HG03354 (cell line): ENCODE measurements around the gene GPR180.
"Not testable (repeated sequence)": the region's sequence is repeated elsewhere in the genome, so short reads cannot be mapped to it uniquely, and the experiment has no call there.

Source experiments
- ATAC-seq: cut with Tn5 transposase; IDR thresholded peaks from one replicate; pipeline ENCODE4 v1.9.1; 2021; ENCODE audit warnings: mild to moderate bottlenecking; ENCODE audit not compliant: unreplicated experiment, poor library complexity, severe bottlenecking

Gene GPR180

DNA sequence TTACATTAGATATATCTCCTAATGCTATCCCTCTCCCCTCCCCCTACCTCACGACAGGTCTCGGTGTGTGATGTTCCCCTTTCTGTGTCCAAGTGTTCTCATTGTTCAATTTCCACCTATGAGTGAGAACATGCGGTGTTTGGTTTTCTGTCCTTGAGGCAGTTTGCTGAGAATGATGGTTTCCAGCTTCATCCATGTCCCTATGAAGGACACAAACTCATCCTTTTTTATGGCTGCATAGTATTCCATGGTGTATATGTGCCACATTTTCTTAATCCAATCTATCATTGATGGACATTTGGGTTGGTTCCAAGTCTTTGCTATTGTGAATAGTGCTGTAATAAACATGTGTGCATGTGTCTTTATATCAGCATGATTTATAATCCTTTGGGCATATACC lies 36.0 kb downstream of the GPR180 start:
- not testable (repeated sequence) for ATAC-seq

DNA sequence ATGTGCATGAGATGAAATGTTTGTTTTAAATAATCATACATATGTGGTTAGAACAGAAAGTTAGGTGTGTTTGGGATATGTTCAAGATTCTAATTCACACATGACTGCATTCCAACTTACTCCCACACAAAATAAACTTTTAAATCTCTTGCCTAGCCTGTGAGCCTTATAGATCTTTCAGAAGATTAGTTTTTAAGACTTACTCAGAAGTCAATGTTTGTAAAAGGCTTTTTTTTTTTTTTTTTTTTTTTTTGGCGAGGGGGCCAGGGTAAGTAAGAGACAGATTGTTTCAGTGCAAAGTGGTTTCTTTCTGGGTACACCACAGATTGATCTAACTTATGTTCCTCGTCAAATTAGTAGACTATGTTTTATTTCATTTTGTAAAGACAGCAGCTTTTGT lies 39.1 kb downstream of the GPR180 start:
- ATAC-seq, result no peak

- no peak for ATAC-seq
These were observed 39.8 kb downstream of the GPR180 start for GRCh38 chr13:94641409-94641941.

- no peak for ATAC-seq
These were observed 45.2 kb downstream of the GPR180 start for GRCh38 chr13:94646904-94647303.

- ATAC-seq, result no peak
These were observed 54.5 kb downstream of the GPR180 start for GRCh38 chr13:94656176-94656575.

- peak; percentile 67 for ATAC-seq
These were observed 55.1 kb downstream of the GPR180 start for GRCh38 chr13:94656766-94657165.

DNA sequence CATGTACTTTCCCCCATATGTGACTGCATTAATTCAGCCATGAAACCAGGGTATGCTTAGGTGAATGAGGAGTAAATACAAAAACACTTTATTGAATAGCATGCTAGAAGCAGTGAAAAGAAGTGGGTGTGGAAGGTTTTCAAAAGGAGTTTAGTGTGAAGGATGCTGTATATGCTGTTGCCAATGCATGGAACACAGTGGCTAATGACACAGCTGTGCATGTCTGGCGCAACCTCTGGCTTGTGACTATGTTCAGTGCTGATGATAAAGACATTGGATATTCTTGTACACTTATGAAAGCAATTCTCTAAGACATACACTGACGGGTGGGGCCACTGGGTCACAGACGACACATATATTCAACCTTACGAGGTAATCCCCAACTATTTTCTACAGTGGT lies 55.5 kb downstream of the GPR180 start:
- peak; percentile 13 for ATAC-seq

DNA sequence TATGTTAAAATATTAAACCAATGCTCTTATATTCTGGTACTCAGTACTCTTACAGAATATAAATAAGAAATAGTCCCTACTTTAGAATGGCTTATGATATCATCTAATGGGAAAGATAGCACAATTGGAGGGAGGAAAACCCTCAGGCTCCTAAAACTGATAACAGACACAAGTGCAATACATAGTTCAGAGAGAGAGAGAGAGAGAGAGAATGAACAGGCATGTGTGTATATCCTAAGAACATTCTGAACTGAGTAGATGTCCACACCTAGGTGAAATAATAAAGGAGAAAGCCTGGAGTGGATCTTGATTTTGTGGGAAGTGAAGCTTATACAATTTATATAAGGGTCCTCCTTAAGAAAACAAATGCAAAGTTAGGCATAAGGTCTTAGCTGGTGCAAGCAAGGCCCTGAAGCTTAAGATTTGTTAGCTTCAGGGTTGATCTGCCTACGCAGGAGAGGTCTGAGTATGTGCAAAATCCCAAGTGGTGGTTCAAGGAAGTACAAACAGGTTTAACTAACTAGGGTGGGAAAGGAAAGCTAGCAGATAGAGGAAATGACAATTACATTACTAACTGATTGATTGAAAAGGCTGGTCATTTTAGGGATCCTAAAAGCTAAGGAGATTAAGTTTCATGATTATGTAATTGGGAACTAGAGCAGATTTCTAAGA lies 57.4 kb downstream of the GPR180 start:
- no peak for ATAC-seq

- ATAC-seq, result no peak
These were observed 57.9 kb downstream of the GPR180 start for GRCh38 chr13:94659598-94659946.

- no peak for ATAC-seq
These were observed 59.2 kb downstream of the GPR180 start for GRCh38 chr13:94660695-94661326.

DNA sequence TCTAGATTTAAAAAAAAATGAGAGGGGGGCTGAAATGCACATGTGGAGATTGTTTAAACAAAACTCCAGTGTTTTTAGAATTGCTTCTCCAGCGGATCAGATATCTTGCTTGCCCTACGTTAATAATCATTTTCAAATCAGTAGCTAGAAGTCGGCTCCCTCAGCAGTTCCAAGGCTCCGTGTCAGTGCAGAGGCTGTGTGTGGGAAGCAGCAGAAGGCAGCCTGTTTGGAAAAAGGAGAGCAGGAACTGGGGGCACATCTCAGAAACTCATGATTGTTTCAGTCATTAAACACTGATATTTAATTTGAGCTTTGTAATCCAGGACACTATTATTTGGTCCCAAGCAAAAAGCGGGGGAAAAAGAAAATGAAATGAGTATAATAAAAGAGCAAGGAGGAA lies 59.7 kb downstream of the GPR180 start:
- ATAC-seq, result no peak

- no peak for ATAC-seq
These were observed 60.8 kb downstream of the GPR180 start for GRCh38 chr13:94662274-94662945.

- no peak for ATAC-seq
These were observed 63.2 kb downstream of the GPR180 start for GRCh38 chr13:94664889-94665288.

DNA sequence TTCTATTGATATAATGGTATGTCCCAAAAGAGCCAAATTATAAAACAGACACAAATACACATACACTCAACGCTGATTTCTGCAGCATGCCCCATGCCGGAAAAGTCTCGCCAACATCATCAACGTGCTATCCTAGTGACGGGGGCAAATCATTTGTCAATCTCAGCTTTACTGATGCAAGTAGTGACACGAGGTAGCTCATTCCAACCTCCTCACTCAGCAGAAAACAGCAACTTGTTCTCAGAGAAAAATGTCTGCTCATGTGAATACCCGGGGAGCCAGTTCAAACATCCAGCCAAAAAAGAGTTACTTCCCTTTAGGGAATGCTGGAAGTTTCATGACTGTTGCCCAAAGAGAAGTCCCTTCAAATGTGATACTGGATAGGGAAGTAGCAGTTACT lies 64.4 kb downstream of the GPR180 start:
- ATAC-seq, result no peak

- no peak for ATAC-seq
These were observed 65.5 kb downstream of the GPR180 start for GRCh38 chr13:94667190-94667589.

DNA sequence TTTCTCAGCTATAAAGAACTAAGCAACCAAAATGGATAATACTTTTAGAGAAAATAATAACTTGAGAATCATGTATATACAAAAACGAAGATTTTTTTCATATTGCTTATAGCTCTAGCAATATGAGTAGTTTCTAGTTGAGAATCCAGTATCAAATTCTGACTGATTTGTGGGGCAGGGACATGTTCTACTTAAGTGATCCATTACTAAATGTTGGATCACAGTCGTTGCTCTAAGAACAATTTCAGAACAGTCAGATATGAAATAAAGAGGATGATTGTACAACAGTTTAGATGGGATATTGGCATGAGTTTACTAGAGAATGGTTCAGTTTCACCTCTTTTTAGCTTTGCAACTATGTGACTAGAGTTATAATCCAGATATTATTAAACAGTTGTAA lies 70.7 kb downstream of the GPR180 start:
- no peak for ATAC-seq

- no peak for ATAC-seq
These were observed 72.2 kb downstream of the GPR180 start for GRCh38 chr13:94673851-94674250.

GRCh38 chr13:94674609-94675348 lies 73.1 kb downstream of the GPR180 start:
- peak; percentile 90 for ATAC-seq

DNA sequence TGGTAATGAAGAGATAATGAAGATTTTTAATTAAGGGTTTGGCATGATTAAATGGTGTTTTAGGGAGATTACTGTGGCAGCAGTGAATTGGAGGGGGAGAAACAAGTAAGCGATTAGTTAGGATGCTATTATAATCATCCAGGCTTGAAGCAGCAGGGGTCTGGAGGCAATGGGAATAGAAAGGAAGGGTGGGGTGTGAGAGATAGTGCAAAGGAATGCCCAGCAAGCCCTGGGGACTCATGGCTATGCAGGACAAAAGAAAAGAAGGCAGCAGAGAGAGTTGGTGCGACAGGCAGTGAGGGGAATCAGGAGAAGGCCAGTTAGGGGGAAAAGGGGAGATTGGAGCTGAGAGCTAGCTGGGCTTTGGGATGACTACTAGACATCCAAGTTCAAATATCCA lies 76.1 kb downstream of the GPR180 start:
- no peak for ATAC-seq

DNA sequence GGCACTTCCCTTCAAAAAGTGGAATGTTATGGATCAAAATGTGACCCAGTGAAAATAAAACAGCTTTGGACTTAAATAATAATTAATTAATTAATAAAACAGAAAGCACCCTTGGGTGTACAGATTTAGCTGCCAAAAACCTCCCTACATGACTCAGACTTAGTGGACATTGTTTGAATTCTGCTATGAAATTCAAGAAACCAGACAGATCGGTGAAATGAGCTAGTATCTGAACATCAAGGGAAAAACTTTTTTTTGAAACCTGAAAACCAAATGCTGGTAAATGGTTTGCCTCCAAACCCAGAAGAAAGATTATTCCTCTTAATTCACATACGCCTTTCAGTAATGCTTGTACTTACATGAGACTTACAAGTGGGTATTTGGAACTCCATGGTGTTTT lies 77.2 kb downstream of the GPR180 start:
- no peak for ATAC-seq
